HK-2 (cell line): Measurements from ENCODE around the gene DDX31.
A peak's percentile ranks its signal among the peaks of the same experiment; 100 is the strongest.

Experiments used
- DNase-seq: peaks from one replicate; pipeline ENCODE4 v3.0.0-alpha.2; 2018; ENCODE audit not compliant: unreplicated experiment

DDX31 gene

DNA sequence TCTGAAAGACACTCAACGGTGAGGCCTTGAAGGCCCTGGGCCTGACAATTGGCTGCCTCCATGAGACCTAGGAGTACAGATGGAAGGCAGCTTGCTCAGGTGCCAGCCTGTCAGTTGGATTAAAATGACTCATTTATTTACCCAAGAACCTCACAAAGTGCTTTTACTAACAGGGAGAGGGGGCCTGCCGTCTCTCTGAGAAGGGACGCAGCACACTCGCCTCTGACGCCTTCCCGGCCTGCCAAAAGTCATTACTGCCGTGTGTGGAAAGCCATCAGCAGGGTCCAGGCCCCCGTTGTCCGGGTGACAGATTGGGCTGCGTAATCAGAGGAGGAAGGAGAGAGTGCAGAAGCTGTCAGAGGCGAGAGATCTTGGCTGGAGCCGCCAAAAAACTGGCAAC, 32.4 kb downstream of the DDX31 start:
- no peak for DNase-seq

- DNase-seq = no peak
Measured at GRCh38 chr9:132634327-132634726, 35.5 kb downstream of the DDX31 start.

DNA sequence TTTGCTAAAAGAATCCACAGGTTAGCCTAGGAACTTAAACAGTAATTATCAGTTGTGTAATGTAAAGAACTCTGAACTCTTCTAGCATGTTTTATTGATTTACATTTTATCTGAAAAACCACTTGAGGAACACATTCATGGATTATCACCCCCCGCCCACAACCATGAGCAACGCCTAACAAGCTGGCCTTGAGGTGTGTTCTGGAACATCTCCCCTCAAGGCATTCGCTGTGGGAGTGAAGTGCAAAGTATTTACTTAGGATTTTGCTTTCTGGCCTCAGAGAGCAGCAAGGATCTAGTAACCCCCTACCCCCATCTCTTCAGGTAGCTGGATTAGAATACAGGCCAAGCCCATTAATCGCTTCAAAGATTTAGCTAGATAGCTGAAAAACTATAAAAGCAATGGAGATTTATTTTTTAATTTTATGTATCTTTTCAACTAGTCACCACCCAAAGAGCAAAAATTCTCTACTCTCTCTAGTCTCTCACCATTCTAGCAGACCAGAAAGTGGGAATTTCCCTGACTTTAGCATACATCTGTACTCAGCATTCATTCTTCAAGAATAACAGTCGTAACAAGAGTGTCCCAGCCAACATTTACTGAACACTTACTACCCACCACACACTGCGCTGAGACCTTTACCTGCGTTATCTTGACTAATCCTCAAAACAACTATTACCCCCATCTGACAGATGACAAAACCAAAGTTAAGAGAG, 37.2 kb downstream of the DDX31 start:
- DNase-seq = no peak

GRCh38 chr9:132631685-132632084, 38.1 kb downstream of the DDX31 start:
- no peak for DNase-seq

GRCh38 chr9:132631280-132631679, 38.5 kb downstream of the DDX31 start:
- peak; percentile 17 for DNase-seq

DNA sequence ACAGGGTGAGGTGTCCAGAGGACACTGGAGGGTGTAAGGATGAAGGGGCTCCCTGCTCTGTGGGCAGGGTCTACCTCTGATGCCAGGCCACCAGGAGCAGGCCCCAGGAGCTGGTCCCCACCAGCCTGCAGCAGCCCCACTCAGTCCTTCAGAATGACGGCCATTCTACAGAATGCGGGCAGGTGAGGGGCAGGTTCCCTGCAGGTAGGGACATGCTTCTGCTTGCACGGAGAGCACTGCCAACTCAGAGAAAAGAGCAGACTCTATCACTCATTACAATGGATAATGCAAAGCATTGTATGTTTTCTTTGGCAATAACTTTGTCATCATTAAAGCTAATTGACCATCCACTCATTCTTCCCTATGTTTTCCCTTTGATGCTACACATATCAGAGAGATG, 39.0 kb downstream of the DDX31 start:
- DNase-seq = no peak

GRCh38 chr9:132630116-132630515, 39.7 kb downstream of the DDX31 start:
- no peak for DNase-seq

DNA sequence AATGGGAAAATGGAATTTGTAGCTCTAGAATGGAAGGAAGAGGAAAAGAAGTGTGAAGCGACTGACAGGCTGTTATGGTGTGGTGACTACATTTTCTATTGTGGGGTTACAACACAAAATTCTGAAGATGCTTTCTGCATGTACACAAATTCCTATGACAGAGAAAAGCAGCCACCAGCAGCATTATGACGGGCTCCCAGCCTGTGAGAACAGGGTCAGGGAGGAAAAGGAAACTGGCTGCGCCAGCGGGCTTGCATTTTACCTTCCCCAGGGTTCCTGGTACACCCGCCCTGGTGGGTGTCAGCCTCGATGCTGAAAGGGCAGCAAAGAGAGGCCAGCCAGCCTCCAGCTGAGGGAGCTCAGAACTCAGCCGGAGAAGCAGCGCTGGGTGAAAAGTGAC, 41.0 kb downstream of the DDX31 start:
- no peak for DNase-seq

GRCh38 chr9:132627594-132627993, 42.2 kb downstream of the DDX31 start:
- no peak for DNase-seq

- no peak for DNase-seq
Measured at GRCh38 chr9:132627106-132627505, 42.7 kb downstream of the DDX31 start.

DNA sequence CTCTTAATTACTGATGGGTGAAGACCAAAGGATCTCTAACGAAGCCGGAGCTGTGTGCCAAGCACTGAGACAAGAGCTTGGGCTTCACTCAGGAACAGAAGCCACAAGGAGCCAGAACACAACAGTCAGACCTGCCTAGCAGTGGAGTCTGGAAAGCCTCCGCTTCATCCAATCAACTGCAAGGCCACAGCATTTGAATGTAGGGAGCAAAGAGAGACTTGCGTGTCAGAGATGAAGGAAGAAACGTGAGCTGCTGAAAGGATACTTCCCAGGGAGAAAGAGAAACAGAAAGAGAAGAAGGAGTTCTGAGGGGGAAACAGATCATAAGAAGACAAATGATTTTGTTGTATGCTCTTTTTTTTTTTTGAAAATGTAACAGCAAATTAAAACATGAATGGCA, 43.5 kb downstream of the DDX31 start:
- no peak for DNase-seq

- no peak for DNase-seq
Measured at GRCh38 chr9:132622159-132622558, 47.6 kb downstream of the DDX31 start.

GRCh38 chr9:132616725-132617124, 53.1 kb downstream of the DDX31 start:
- DNase-seq = no peak

GRCh38 chr9:132615774-132616173, 54.0 kb downstream of the DDX31 start:
- no peak for DNase-seq

- no peak for DNase-seq
Measured at GRCh38 chr9:132614324-132614723, 55.5 kb downstream of the DDX31 start.

- no peak for DNase-seq
Measured at GRCh38 chr9:132610661-132611060, 59.1 kb downstream of the DDX31 start.

GRCh38 chr9:132609829-132610228, 60.0 kb downstream of the DDX31 start:
- no peak for DNase-seq

- no peak for DNase-seq
Measured at GRCh38 chr9:132609184-132609583, 60.6 kb downstream of the DDX31 start.

DNA sequence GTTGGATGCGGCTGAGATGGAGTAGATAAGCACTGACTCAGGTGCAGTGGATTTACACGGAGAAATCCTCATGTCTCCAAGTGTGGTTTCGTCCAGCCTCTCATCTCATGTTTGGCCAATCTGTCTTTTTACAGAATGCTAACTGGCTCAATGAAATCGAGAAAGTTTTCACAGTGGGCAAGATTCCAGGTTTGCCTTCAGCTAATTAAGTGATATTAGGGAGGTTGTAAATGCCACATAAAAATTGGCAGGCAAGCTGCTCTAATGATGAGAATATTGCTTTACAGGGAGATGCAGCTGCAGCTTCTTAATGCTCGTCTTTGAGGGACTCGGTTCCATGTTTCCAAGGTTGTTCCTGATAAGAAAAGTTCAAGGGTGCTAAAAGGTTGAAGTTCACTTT, 63.7 kb downstream of the DDX31 start:
- no peak for DNase-seq

- no peak for DNase-seq
Measured at GRCh38 chr9:132605387-132605786, 64.4 kb downstream of the DDX31 start.

DNA sequence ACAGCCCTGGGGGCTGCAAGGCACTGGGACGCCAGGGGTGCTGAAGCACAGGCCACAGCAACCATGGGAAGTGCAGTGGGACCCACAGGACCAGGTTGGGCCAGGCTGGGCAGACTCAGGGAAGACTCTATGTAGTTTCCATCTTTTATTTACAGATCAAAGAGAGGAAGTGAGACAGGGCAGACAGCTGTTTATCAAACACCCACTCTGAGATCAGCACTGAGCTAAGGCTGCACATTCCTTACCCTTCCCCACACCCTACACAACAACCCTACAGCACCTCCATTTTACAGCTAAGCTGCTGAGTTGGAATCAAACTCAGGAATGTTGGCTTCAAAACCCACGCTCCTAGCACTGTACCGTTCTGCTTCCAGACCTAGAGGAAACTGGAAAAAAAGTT, 67.6 kb downstream of the DDX31 start:
- no peak for DNase-seq

- no peak for DNase-seq
Measured at GRCh38 chr9:132600326-132600984, 69.3 kb downstream of the DDX31 start.

DNA sequence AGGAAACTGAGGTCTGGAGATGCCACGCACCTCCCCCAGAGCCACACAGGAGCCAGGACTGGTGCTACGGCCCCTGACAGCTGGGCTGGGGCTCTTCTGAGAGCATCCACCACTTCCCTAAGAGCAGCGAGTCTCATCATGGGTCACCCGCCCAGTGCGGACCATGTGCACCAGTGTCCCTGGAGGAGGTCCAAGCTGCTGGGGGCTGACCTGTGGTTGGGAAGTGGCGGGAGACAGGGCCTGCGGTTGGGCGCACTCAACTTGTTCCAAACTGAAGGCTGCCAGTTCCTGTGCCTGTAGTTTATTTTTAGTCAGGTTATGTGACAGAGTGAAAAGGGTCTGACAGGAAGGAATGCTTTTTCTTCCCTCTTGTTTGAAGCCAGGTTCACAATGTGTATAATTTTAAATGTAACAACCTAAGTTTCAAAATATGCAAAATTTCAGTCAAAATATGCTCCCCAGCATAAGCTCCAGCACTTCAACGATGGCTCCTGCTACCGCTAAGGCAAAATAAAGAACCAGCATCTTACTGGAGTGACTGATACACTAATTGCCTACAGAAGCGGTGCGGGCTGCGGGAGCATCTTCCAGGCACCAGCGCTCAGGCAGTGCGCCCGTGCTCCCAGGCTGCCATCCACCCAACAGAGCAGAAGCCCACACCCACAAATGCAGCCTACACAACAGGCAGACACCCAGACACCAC, 72.6 kb downstream of the DDX31 start:
- DNase-seq = peak; percentile 62
